ENCODE measurements around the gene PEPD. TPM values are rescaled to one million over a fixed set of nuclear protein-coding genes. Genes with fewer than 3 reads are reported as not detected.

PEPD gene
- total and polyA plus RNA-seq, 10 of the 15 experiments (the other 5 are each of a cell fraction or from before 2014, with no cell fraction given), result 1.4 to 52.0 (median 20.2) TPM

DNA sequence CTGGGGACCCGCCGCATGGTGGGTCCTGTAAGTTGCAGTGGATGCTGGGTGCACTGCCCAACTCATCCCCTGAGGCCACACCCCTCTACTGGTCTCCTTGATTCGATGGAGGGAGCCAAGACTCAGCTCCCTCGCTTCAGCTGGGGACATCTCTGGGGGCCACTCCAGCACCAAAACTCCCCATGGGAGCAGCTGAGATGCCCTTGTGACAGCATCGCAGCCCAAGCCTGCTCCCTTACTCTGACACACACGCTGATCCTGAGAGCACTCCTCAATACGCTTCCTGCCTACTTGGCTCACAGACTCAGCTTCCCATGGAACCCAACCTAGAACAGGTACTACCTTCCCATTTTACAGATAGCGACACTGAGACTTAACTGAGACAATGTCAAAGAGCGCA is 56.2 kb downstream of the PEPD start (continued):
- TF ChIP-seq, protein P1, sequence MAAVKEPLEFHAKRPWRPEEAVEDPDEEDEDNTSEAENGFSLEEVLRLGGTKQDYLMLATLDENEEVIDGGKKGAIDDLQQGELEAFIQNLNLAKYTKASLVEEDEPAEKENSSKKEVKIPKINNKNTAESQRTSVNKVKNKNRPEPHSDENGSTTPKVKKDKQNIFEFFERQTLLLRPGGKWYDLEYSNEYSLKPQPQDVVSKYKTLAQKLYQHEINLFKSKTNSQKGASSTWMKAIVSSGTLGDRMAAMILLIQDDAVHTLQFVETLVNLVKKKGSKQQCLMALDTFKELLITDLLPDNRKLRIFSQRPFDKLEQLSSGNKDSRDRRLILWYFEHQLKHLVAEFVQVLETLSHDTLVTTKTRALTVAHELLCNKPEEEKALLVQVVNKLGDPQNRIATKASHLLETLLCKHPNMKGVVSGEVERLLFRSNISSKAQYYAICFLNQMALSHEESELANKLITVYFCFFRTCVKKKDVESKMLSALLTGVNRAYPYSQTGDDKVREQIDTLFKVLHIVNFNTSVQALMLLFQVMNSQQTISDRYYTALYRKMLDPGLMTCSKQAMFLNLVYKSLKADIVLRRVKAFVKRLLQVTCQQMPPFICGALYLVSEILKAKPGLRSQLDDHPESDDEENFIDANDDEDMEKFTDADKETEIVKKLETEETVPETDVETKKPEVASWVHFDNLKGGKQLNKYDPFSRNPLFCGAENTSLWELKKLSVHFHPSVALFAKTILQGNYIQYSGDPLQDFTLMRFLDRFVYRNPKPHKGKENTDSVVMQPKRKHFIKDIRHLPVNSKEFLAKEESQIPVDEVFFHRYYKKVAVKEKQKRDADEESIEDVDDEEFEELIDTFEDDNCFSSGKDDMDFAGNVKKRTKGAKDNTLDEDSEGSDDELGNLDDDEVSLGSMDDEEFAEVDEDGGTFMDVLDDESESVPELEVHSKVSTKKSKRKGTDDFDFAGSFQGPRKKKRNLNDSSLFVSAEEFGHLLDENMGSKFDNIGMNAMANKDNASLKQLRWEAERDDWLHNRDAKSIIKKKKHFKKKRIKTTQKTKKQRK (IDR thresholded peaks at IDR 0.05; ENCODE audit: low read depth, low read length), result no peak
- TF ChIP-seq, protein P2, sequence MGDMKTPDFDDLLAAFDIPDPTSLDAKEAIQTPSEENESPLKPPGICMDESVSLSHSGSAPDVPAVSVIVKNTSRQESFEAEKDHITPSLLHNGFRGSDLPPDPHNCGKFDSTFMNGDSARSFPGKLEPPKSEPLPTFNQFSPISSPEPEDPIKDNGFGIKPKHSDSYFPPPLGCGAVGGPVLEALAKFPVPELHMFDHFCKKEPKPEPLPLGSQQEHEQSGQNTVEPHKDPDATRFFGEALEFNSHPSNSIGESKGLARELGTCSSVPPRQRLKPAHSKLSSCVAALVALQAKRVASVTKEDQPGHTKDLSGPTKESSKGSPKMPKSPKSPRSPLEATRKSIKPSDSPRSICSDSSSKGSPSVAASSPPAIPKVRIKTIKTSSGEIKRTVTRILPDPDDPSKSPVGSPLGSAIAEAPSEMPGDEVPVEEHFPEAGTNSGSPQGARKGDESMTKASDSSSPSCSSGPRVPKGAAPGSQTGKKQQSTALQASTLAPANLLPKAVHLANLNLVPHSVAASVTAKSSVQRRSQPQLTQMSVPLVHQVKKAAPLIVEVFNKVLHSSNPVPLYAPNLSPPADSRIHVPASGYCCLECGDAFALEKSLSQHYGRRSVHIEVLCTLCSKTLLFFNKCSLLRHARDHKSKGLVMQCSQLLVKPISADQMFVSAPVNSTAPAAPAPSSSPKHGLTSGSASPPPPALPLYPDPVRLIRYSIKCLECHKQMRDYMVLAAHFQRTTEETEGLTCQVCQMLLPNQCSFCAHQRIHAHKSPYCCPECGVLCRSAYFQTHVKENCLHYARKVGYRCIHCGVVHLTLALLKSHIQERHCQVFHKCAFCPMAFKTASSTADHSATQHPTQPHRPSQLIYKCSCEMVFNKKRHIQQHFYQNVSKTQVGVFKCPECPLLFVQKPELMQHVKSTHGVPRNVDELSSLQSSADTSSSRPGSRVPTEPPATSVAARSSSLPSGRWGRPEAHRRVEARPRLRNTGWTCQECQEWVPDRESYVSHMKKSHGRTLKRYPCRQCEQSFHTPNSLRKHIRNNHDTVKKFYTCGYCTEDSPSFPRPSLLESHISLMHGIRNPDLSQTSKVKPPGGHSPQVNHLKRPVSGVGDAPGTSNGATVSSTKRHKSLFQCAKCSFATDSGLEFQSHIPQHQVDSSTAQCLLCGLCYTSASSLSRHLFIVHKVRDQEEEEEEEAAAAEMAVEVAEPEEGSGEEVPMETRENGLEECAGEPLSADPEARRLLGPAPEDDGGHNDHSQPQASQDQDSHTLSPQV (IDR thresholded peaks at IDR 0.05), result no peak
- no peak for TF ChIP-seq RBBP5 (conservative IDR thresholded peaks at IDR 0.05)

DNA sequence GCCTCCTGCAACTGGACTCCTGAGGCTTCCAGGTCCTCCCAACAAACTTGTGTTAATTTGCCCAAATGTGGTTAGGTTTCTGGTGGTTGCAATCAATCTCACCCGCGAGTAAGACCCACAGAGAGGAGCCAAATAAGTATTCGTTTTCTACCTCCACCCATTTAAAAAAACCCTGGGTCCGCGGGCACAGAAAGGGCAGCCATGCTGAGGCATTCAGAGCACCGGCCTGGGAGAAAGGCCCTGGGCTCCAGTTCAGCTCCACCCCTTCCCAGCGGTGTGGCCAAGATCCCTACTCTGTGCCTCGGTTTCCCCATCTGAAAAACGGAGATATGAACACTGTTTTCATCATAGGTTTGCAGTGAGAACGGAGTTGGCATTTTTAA is 56.9 kb downstream of the PEPD start:
- Histone ChIP-seq H3K4me1 (ENCODE audit: control insufficient read depth, insufficient read depth, low read length) (no peaks in the 10 kb centered on the region), H3K27me3 (replicated peaks in 1 of 2; ENCODE audit: control insufficient read depth in 2 of 2, insufficient read depth in 2 of 2, low read length in 1 of 2) (no peaks in the 10 kb centered on the region), H3K4me2 (ENCODE audit: control insufficient read depth, insufficient read depth) (no peak overlapping the region), H3K79me2 (ENCODE audit: control insufficient read depth, insufficient read depth, low read length) (no peaks in the 10 kb centered on the region), H3K9me3 (replicated peaks; ENCODE audit: control insufficient read depth, insufficient read depth, low read length) (no peaks in the 10 kb centered on the region), H4K20me1 (ENCODE audit: control insufficient read depth, insufficient read depth) (no peaks in the 10 kb centered on the region), H3K9ac (ENCODE audit: control insufficient read depth, insufficient read depth, low read length) (no peak overlapping the region), H3K4me3 (no peak overlapping the region), H3K36me3 (ENCODE audit: control insufficient read depth in 2 of 2, insufficient read depth in 2 of 2, low read length in 1 of 2) (no peaks in the 10 kb centered on the region), H2AFZ (ENCODE audit: control insufficient read depth, low read depth, low read length) (no peak overlapping the region), H3K27ac (ENCODE audit: control insufficient read depth, insufficient read depth) (no peak overlapping the region)
- 44% methylated on average over 10 of the region's 10 CpGs for WGBS (ENCODE audit: insufficient coverage, insufficient replicate concordance, low lambda C conversion rate, missing lambda C conversion rate)
- CTCF ChIA-PET, result no interaction called here
- RAD21 ChIA-PET (ENCODE audit: unreplicated experiment), result no interaction called here
- POLR2A ChIA-PET, result no interaction called here
- intact Hi-C loops (cut with micrococcal nuclease; ENCODE audit: unreplicated experiment), result no loop called here
- SMC1A ChIA-PET (ENCODE audit: uncharacterized antibody, unreplicated experiment), result no interaction called here
- DNase-seq (ENCODE audit: low read depth, low spot score) (no peak), ATAC-seq (no peak), FAIRE-seq (no peak)
- no TSS peak for BruUV-seq (replicated peaks)
- TF ChIP-seq, protein P3, sequence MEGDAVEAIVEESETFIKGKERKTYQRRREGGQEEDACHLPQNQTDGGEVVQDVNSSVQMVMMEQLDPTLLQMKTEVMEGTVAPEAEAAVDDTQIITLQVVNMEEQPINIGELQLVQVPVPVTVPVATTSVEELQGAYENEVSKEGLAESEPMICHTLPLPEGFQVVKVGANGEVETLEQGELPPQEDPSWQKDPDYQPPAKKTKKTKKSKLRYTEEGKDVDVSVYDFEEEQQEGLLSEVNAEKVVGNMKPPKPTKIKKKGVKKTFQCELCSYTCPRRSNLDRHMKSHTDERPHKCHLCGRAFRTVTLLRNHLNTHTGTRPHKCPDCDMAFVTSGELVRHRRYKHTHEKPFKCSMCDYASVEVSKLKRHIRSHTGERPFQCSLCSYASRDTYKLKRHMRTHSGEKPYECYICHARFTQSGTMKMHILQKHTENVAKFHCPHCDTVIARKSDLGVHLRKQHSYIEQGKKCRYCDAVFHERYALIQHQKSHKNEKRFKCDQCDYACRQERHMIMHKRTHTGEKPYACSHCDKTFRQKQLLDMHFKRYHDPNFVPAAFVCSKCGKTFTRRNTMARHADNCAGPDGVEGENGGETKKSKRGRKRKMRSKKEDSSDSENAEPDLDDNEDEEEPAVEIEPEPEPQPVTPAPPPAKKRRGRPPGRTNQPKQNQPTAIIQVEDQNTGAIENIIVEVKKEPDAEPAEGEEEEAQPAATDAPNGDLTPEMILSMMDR (IDR thresholded peaks at IDR 0.05 in 2 of 3, conservative IDR thresholded peaks at IDR 0.05 in 1 of 3; ENCODE audit: control insufficient read depth in 2 of 3, extremely low read depth in 1 of 3, insufficient read depth in 1 of 3, low read depth in 3 of 3, low read length in 3 of 3), result no peak
- in situ Hi-C loops (cut with MboI), result no loop called here
